OCI-LY1 (cell line): Measurements from ENCODE around the gene CACNA1D.

Source experiments
- EZH2 ChIP-seq: fragments of 200-600 bp; sonication (generic), shearing (Covaris generic); IDR thresholded peaks from 2 replicates; pipeline ENCODE4 v1.8.0; 2017; ENCODE audit warnings: borderline replicate concordance, mixed run types, mild to moderate bottlenecking, antibody characterized with exemption, low read length, moderate library complexity, mixed read lengths
- TF ChIP-seq, protein P1 (sequence below): fragments of 200-600 bp; sonication (generic), shearing (Covaris generic); IDR thresholded peaks from 2 replicates; pipeline ENCODE4 v1.5.1; 2017; ENCODE audit warnings: mild to moderate bottlenecking, antibody characterized with exemption, low read length, moderate library complexity, mixed read lengths

DNA sequence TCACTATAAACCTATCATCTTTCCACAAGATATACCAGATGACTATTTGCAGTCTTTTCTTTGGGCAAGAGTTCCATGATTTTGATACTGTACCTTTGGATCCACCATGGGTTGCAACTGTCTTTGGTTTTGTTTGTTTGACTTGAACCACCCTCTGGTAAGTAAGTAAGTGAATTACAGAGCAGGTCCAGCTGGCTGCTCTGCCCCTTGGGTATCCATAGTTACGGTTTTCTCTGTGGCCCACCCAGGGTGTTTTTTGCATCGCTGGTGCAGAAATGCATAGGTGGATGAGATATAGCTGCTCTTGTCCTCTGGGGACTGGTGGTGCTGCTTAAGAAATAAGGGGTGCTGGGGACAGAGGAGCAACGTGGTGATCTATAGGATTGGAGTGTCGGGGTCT lies 318.0 kb downstream of the CACNA1D start:
- TF ChIP-seq, protein P1, sequence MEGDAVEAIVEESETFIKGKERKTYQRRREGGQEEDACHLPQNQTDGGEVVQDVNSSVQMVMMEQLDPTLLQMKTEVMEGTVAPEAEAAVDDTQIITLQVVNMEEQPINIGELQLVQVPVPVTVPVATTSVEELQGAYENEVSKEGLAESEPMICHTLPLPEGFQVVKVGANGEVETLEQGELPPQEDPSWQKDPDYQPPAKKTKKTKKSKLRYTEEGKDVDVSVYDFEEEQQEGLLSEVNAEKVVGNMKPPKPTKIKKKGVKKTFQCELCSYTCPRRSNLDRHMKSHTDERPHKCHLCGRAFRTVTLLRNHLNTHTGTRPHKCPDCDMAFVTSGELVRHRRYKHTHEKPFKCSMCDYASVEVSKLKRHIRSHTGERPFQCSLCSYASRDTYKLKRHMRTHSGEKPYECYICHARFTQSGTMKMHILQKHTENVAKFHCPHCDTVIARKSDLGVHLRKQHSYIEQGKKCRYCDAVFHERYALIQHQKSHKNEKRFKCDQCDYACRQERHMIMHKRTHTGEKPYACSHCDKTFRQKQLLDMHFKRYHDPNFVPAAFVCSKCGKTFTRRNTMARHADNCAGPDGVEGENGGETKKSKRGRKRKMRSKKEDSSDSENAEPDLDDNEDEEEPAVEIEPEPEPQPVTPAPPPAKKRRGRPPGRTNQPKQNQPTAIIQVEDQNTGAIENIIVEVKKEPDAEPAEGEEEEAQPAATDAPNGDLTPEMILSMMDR, result no peak; the same call in 1 of the 2 replicates
- no peak for TF ChIP-seq EZH2
